GM12892 (cell line): ENCODE measurements around the gene DENND5B.

Experiments
- POLR2A ChIP-seq: IDR thresholded peaks from 2 replicates; pipeline ENCODE4 v1.6.1; 2011; ENCODE audit warnings: low read depth, low read length, control low read depth
- POLR2AphosphoS5 ChIP-seq: IDR thresholded peaks from 2 replicates; pipeline ENCODE4 v1.6.1; 2011; ENCODE audit warnings: low read depth, low read length, control low read depth
- TAF1 ChIP-seq: IDR thresholded peaks from 2 replicates; pipeline ENCODE4 v1.6.1; 2011; ENCODE audit warnings: low read depth, mild to moderate bottlenecking, control low read depth, low read length, borderline replicate concordance

GRCh38 chr12:31444736-31445135, 146.2 kb downstream of the DENND5B start:
- TF ChIP-seq POLR2AphosphoS5 (no peak), TAF1 (no peak), POLR2A (no peak)
